GM21619 (cell line): ENCODE data around the gene PHF24.
"Not testable (repeated sequence)": the region's sequence is repeated elsewhere in the genome, so short reads cannot be mapped to it uniquely, and the experiment has no call there.

Experiments used
- ATAC-seq: cut with Tn5 transposase; IDR thresholded peaks from one replicate; pipeline ENCODE4 v1.9.1; 2021; ENCODE audit not compliant: unreplicated experiment

Gene PHF24

GRCh38 chr9:34957492-34958410 lies at the start of gene PHF24:
PHF24 (plus strand) TSS chr9:34958285; CDS start chr9:34971299, 13,014 bp downstream.
- ATAC-seq = no peak

GRCh38 chr9:34927061-34927460 lies 31.0 kb upstream of the PHF24 start:
- no peak for ATAC-seq

GRCh38 chr9:34928921-34929320 lies 29.2 kb upstream of the PHF24 start:
- ATAC-seq = no peak

- ATAC-seq = no peak
Observed at GRCh38 chr9:34929506-34930102, 28.5 kb upstream of the PHF24 start.

GRCh38 chr9:34939989-34940388 lies 18.1 kb upstream of the PHF24 start:
- not testable (repeated sequence) for ATAC-seq

- no peak for ATAC-seq
Observed at GRCh38 chr9:34948451-34948850, 9.6 kb upstream of the PHF24 start.

- ATAC-seq = no peak
Observed at GRCh38 chr9:34954225-34954624, 3.9 kb upstream of the PHF24 start.

GRCh38 chr9:34956066-34956465 lies 2.0 kb upstream of the PHF24 start:
- not testable (repeated sequence) for ATAC-seq

- ATAC-seq = peak; percentile 71
Observed at GRCh38 chr9:34956648-34957047, 1.4 kb upstream of the PHF24 start.

GRCh38 chr9:34958411-34958982 lies 412 bp downstream of the PHF24 start:
- no peak for ATAC-seq

- ATAC-seq = no peak
Observed at GRCh38 chr9:34959461-34959860, 1.4 kb downstream of the PHF24 start.

- ATAC-seq = peak; percentile 57
Observed at GRCh38 chr9:34961574-34962490, 3.7 kb downstream of the PHF24 start.

GRCh38 chr9:34962546-34962945 lies 4.5 kb downstream of the PHF24 start:
- no peak for ATAC-seq

- ATAC-seq = no peak
Observed at GRCh38 chr9:34963552-34963951, 5.5 kb downstream of the PHF24 start.

GRCh38 chr9:34964458-34964857 lies 6.4 kb downstream of the PHF24 start:
- ATAC-seq = no peak

- ATAC-seq = no peak
Observed at GRCh38 chr9:34971146-34971811, 13.2 kb downstream of the PHF24 start.

GRCh38 chr9:34974664-34975063 lies 16.6 kb downstream of the PHF24 start:
- ATAC-seq = no peak

- no peak for ATAC-seq
Observed at GRCh38 chr9:34976441-34976840, 18.4 kb downstream of the PHF24 start.

GRCh38 chr9:34976992-34977391 lies 18.9 kb downstream of the PHF24 start:
- ATAC-seq = no peak

- no peak for ATAC-seq
Observed at GRCh38 chr9:34980181-34980761, 22.2 kb downstream of the PHF24 start.
